OCI-LY3 (cell line): ENCODE measurements around the gene LIFR.

Experiments
- H2AFZ ChIP-seq: fragments of 200-600, 300-600 bp; shearing (Covaris generic); 2 replicates; pipeline ENCODE4 v1.6.0; 2014; ENCODE audit warnings: antibody characterized with exemption, low read depth, low read length
- H3K27ac ChIP-seq: fragments of 200-600, 300-600 bp; sonication (generic); 2 replicates; pipeline ENCODE4 v1.5.1; 2014; ENCODE audit warnings: mild to moderate bottlenecking, low read length, moderate library complexity, mixed read lengths
- H3K27me3 ChIP-seq: fragments of 200-600, 300-600 bp; sonication (generic); 2 replicates; pipeline ENCODE4 v1.6.1; 2014; ENCODE audit warnings: low read depth, low read length, mixed read lengths
- H3K36me3 ChIP-seq: fragments of 200-600, 300-600 bp; sonication (generic); replicated peaks from 2 replicates; pipeline ENCODE3; 2014; ENCODE audit warnings: low read depth, low read length, mixed read lengths
- H3K4me1 ChIP-seq: fragments of 300-600, 200-600 bp; sonication (generic); 2 replicates; pipeline ENCODE4 v1.6.1; 2014; ENCODE audit warnings: low read length, mixed read lengths
- H3K4me2 ChIP-seq: fragments of 200-600, 300-600 bp; sonication (generic); 2 replicates; pipeline ENCODE4 v1.6.1; 2014; ENCODE audit warnings: low read length, mixed read lengths
- H3K4me3 ChIP-seq: fragments of 300-600, 200-600 bp; sonication (generic); 2 replicates; pipeline ENCODE4 v1.5.1; 2014; ENCODE audit warnings: antibody characterized with exemption, mild to moderate bottlenecking, low read length, moderate library complexity
- H3K79me2 ChIP-seq: fragments of 300-600, 200-600 bp; shearing (Covaris generic); 2 replicates; pipeline ENCODE4 v1.6.1; 2014; ENCODE audit warnings: mild to moderate bottlenecking, low read length, mixed read lengths
- H3K9ac ChIP-seq: fragments of 300-600, 200-600 bp; shearing (Covaris generic); 2 replicates; pipeline ENCODE4 v1.6.0; 2014; ENCODE audit warnings: mild to moderate bottlenecking, low read length, moderate library complexity
- H3K9me3 ChIP-seq: fragments of 200-600, 300-600 bp; shearing (Covaris generic); 2 replicates; pipeline ENCODE4 v1.6.1; 2014; ENCODE audit warnings: low read length, mixed read lengths; ENCODE audit not compliant: insufficient read depth
- H4K20me1 ChIP-seq: fragments of 200-600, 300-600 bp; sonication (generic); 2 replicates; pipeline ENCODE4 v1.6.1; 2016; ENCODE audit warnings: low read length, mixed read lengths; ENCODE audit not compliant: insufficient read depth
- CTCF ChIP-seq: fragments of 200-600, 300-600 bp; sonication (generic); IDR thresholded peaks from 2 replicates; pipeline ENCODE4 v1.5.1; 2014; ENCODE audit warnings: antibody characterized with exemption, low read length, low read depth
- EZH2phosphoT487 ChIP-seq: fragments of 200-600 bp; shearing (Covaris generic); IDR thresholded peaks from 2 replicates; pipeline ENCODE4 v1.6.1; 2018; ENCODE audit warnings: antibody characterized with exemption, mixed run types, low read depth

The LIFR gene

GRCh38 chr5:38576442-38576841 lies 20.0 kb upstream of the LIFR start:
- Histone ChIP-seq H3K4me2 (no peak overlapping the region), H2AFZ (no peak overlapping the region), H3K27ac (no peak overlapping the region), H3K4me3 (no peak overlapping the region), H3K79me2 (no peaks in the 10 kb centered on the region), H4K20me1 (no peaks in the 10 kb centered on the region), H3K9ac (no peak overlapping the region), H3K36me3 (no peaks in the 10 kb centered on the region), H3K27me3 (no peaks in the 10 kb centered on the region), H3K9me3 (no peaks in the 10 kb centered on the region), H3K4me1 (no peaks in the 10 kb centered on the region)
- no peak for TF ChIP-seq EZH2phosphoT487
- TF ChIP-seq CTCF, result no peak

GRCh38 chr5:38575476-38575875 lies 19.0 kb upstream of the LIFR start:
- Histone ChIP-seq H3K4me1 (no peaks in the 10 kb centered on the region), H4K20me1 (no peaks in the 10 kb centered on the region), H3K4me3 (no peak overlapping the region), H3K4me2 (no peak overlapping the region), H3K27ac (no peak overlapping the region), H3K79me2 (no peaks in the 10 kb centered on the region), H3K9ac (no peak overlapping the region), H3K9me3 (no peaks in the 10 kb centered on the region), H3K36me3 (no peaks in the 10 kb centered on the region), H2AFZ (no peak overlapping the region), H3K27me3 (no peaks in the 10 kb centered on the region)
- TF ChIP-seq CTCF (no peak), EZH2phosphoT487 (no peak)

- H3K27ac ChIP-seq, result no peak overlapping the region
- H3K4me2 ChIP-seq, result no peak overlapping the region
- no peaks in the 10 kb centered on the region for H3K36me3 ChIP-seq
- TF ChIP-seq EZH2phosphoT487 (no peak), CTCF (no peak)
- no peak overlapping the region for H2AFZ ChIP-seq
- H3K4me3 ChIP-seq, result no peak overlapping the region
- H3K4me1 ChIP-seq, result no peaks in the 10 kb centered on the region
- no peaks in the 10 kb centered on the region; the same call in 1 of the 2 replicates for H3K27me3 ChIP-seq
- H3K9ac ChIP-seq, result no peak overlapping the region
- no peaks in the 10 kb centered on the region for H3K9me3 ChIP-seq
- no peaks in the 10 kb centered on the region for H4K20me1 ChIP-seq
- no peaks in the 10 kb centered on the region for H3K79me2 ChIP-seq
These were observed 17.6 kb upstream of the LIFR start for GRCh38 chr5:38574009-38574408.

- Histone ChIP-seq H3K4me2 (no peak overlapping the region), H3K27me3 (no peaks in the 10 kb centered on the region; the same call in 1 of the 2 replicates), H3K9me3 (no peaks in the 10 kb centered on the region), H4K20me1 (no peaks in the 10 kb centered on the region), H3K9ac (no peak overlapping the region), H3K36me3 (no peaks in the 10 kb centered on the region), H3K79me2 (no peaks in the 10 kb centered on the region), H3K27ac (no peak overlapping the region), H3K4me3 (no peak overlapping the region), H3K4me1 (no peaks in the 10 kb centered on the region), H2AFZ (no peak overlapping the region)
- TF ChIP-seq CTCF (no peak), EZH2phosphoT487 (no peak)
These were observed 17.1 kb upstream of the LIFR start for GRCh38 chr5:38573521-38573920.
